ENCODE measurements around the gene CTNNAL1. TPM values are rescaled to one million over a fixed set of nuclear protein-coding genes. Genes with fewer than 3 reads are reported as not detected.
A peak's percentile ranks its signal among the peaks of the same experiment; 100 is the strongest.
"Not testable (repeated sequence)": the region's sequence is repeated elsewhere in the genome, so short reads cannot be mapped to it uniquely, and the experiment has no call there.

Gene CTNNAL1
- total and polyA plus RNA-seq, 3 donors from 2014 or later = 52.3 to 92.7 (median 86.4) TPM

GRCh38 chr9:108933718-108934322 lies 79.5 kb downstream of the CTNNAL1 start, which contains the start of gene ELP1:
Gene ELP1 (minus strand): TSS chr9:108934124. CDS start chr9:108931146, 2,978 bp downstream.
- Histone ChIP-seq H3K27ac (peak within 1 kb of the TSS; percentile 95), H3K36me3 (ENCODE audit: low read depth, missing control alignments) (no peaks in the 10 kb centered on the region), H3K27me3 (no peaks in the 10 kb centered on the region), H3K9me3 (no peaks in the 10 kb centered on the region), H3K4me3 (peak within 1 kb of the TSS; percentile 79 to 95), H3K4me1 (peaks cover 20% of the 10 kb centered on the region)
- 0 to 2% methylated on average over 5 to 26 of the region's 48 CpGs for WGBS, 2 donors
- TF ChIP-seq, protein P1, sequence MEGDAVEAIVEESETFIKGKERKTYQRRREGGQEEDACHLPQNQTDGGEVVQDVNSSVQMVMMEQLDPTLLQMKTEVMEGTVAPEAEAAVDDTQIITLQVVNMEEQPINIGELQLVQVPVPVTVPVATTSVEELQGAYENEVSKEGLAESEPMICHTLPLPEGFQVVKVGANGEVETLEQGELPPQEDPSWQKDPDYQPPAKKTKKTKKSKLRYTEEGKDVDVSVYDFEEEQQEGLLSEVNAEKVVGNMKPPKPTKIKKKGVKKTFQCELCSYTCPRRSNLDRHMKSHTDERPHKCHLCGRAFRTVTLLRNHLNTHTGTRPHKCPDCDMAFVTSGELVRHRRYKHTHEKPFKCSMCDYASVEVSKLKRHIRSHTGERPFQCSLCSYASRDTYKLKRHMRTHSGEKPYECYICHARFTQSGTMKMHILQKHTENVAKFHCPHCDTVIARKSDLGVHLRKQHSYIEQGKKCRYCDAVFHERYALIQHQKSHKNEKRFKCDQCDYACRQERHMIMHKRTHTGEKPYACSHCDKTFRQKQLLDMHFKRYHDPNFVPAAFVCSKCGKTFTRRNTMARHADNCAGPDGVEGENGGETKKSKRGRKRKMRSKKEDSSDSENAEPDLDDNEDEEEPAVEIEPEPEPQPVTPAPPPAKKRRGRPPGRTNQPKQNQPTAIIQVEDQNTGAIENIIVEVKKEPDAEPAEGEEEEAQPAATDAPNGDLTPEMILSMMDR (IDR thresholded peaks at IDR 0.05) = peak in 1 of 3 experiments; percentile 20
- TF ChIP-seq POLR2A (IDR thresholded peaks at IDR 0.05) = no peak
- intact Hi-C loops (cut with DNase I; ENCODE audit: low total_unique reads) = no loop called here
- DNase-seq = peak; percentile 95

DNA sequence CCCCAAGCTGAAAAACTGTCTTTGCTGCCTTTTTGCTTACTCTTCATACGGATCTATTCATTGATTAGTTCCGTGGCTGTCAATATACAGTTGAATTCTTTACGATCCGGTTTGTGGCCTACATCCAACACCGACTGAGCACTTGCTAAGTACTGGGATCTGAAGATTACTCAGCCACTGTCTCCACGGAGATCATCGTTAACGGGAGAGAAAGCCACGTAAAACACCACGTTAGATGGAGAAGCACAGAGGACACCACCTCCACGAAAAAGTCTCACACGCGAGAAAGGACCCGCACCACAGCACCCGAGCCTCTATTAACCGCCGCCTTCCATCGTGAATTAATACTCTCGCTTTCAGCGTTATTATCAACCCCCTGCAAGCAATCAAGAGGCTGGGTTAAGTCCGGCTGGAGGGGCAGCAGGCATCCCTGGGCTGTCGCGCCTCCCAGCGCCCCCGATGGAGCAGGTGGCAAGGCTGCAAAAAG lies 80.0 kb downstream of the CTNNAL1 start:
- no peak for TF ChIP-seq POLR2A (IDR thresholded peaks at IDR 0.05)
- TF ChIP-seq, protein P1 (IDR thresholded peaks at IDR 0.05) = no peak
- no peaks in the 10 kb centered on the region for H3K27me3 ChIP-seq
- no peak for DNase-seq
- WGBS, 2 donors = 0 to 1% methylated on average over 25 of the region's 25 CpGs
- peak overlapping the region; percentile 79 to 95 for H3K4me3 ChIP-seq
- H3K27ac ChIP-seq = peak overlapping the region; percentile 95
- intact Hi-C loops (cut with DNase I; ENCODE audit: low total_unique reads) = no loop called here
- no peaks in the 10 kb centered on the region for H3K9me3 ChIP-seq
- peaks cover 20% of the 10 kb centered on the region for H3K4me1 ChIP-seq
- H3K36me3 ChIP-seq (ENCODE audit: low read depth, missing control alignments) = no peaks in the 10 kb centered on the region

GRCh38 chr9:108928386-108928785 lies 84.9 kb downstream of the CTNNAL1 start:
- Histone ChIP-seq H3K9me3 (no peaks in the 10 kb centered on the region), H3K27me3 (no peaks in the 10 kb centered on the region), H3K27ac (no peak overlapping the region), H3K36me3 (ENCODE audit: low read depth, missing control alignments) (no peaks in the 10 kb centered on the region), H3K4me3 (no peak overlapping the region), H3K4me1 (peaks cover 15% of the 10 kb centered on the region)
- no peak for DNase-seq
- intact Hi-C loops (cut with DNase I; ENCODE audit: low total_unique reads) = no loop called here
- TF ChIP-seq, protein P1 (IDR thresholded peaks at IDR 0.05) = no peak
- TF ChIP-seq POLR2A (IDR thresholded peaks at IDR 0.05) = no peak
- WGBS, 2 donors = 87 to 90% methylated on average over 2 of the region's 2 CpGs

GRCh38 chr9:108924466-108924865 lies 88.8 kb downstream of the CTNNAL1 start:
- TF ChIP-seq, protein P1 (IDR thresholded peaks at IDR 0.05) = no peak
- TF ChIP-seq POLR2A (IDR thresholded peaks at IDR 0.05) = no peak
- Histone ChIP-seq H3K27ac (no peak overlapping the region), H3K4me3 (no peak overlapping the region), H3K36me3 (ENCODE audit: low read depth, missing control alignments) (no peaks in the 10 kb centered on the region), H3K9me3 (no peaks in the 10 kb centered on the region), H3K4me1 (no peaks in the 10 kb centered on the region), H3K27me3 (no peaks in the 10 kb centered on the region)
- intact Hi-C loops (cut with DNase I; ENCODE audit: low total_unique reads) = no loop called here
- DNase-seq = no peak

DNA sequence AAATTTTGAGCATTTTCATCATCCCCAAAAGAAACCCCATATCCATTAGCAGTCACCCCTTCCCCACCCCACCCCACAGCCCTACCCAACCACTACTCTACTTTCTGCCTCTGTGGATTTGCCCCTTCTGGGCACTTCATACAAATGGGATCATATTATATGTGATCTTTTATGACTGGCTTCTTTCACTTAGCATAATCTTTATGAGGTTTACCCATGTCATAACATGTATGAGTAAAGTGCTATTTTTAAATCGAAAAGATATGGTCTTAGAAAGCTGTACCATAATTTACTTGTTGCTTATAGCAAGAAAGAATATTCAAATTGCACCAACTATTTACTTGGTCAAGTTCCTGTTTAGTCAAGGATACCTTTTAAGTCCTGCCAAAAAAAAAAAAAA lies 92.1 kb downstream of the CTNNAL1 start:
- no peaks in the 10 kb centered on the region for H3K9me3 ChIP-seq
- 95 to 97% methylated on average over 1 of the region's 1 CpG for WGBS, 2 donors
- no peaks in the 10 kb centered on the region for H3K27me3 ChIP-seq
- intact Hi-C loops (cut with DNase I; ENCODE audit: low total_unique reads) = no loop called here
- DNase-seq = no peak
- no peak overlapping the region for H3K4me3 ChIP-seq
- H3K27ac ChIP-seq = no peak overlapping the region
- no peaks in the 10 kb centered on the region for H3K4me1 ChIP-seq
- TF ChIP-seq POLR2A (IDR thresholded peaks at IDR 0.05) = no peak
- TF ChIP-seq, protein P1 (IDR thresholded peaks at IDR 0.05) = no peak
- H3K36me3 ChIP-seq (ENCODE audit: low read depth, missing control alignments) = no peaks in the 10 kb centered on the region

DNA sequence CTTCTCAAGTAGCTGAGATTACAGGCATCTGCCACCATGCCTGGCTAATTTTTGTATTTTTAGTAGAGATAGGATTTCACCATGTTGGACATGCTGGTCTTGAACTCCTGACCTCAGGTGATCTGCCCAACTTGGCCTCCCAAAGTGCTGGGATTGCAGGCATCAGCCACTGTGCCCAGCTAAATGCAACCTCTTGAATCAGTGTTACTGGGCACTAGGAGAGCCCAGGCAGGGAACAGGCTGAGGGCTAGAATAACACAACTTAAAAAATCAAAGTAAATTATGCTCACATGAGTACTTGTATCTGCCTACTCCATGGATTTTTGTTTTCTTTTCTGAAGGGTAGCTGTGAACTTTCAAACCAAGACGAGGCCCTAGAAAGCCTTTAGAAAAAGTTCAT lies 92.9 kb downstream of the CTNNAL1 start:
- H3K4me1 ChIP-seq; DNase-seq; H3K27ac ChIP-seq; H3K4me3 ChIP-seq; H3K27me3 ChIP-seq; H3K36me3 ChIP-seq (ENCODE audit: low read depth, missing control alignments); intact Hi-C loops (cut with DNase I; ENCODE audit: low total_unique reads); H3K9me3 ChIP-seq: not testable (repeated sequence)
- WGBS, 2 donors = 93 to 96% methylated on average over 1 of the region's 1 CpG

Measured in testis (tissue), 3 donors.